K562 (cell line): ENCODE measurements around the gene CHCHD6. TPM values are rescaled to one million over a fixed set of nuclear protein-coding genes. Genes with fewer than 3 reads are reported as not detected.

ENCODE experiments used
- ATAC-seq: fragments of 200-7000 bp; cut with Tn5 transposase; 3 replicates; pipeline ENCODE4 v1.9.1; 2020; ENCODE audit warnings: moderate library complexity
- BruUV-seq: library from RNA; stranded (reverse); fragments of 400-500 nt; replicated peaks from 2 replicates; lab custom pipeline; 2021; lab: Mats Ljungman, UMichigan
- CTCF ChIA-PET: fragments of 300-600 bp; formaldehyde crosslinking; extraction: SDS; loops from one replicate; lab custom pipeline; 2021; ENCODE audit warnings: low intra/inter-chr PET ratio; lab: Yijun Ruan, JAX
- POLR2A ChIA-PET: fragments of 300-600, 350-650 bp; sonication (Branson Sonifier 250); formaldehyde crosslinking; extraction: SDS; loops from one replicate; lab custom pipeline; 2021; ENCODE audit warnings: antibody characterized with exemption, inconsistent platforms; lab: Yijun Ruan, JAX
- DNase-seq, 4 experiments: peaks; one replicate each; pipeline versions ENCODE4 v3.0.0 to v3.0.0-alpha.2; 2011 to 2018; ENCODE audit warnings: low spot score in 3 of 4, mixed read lengths in 3 of 4; ENCODE audit errors: extremely low read depth in 1 of 4
- FAIRE-seq: peaks from 2 replicates; lab custom pipeline; 2011; peaks lifted over from hg19 to GRCh38; lab: Jason Lieb, UNC
- H2AFZ ChIP-seq: 2 replicates; pipeline ENCODE4 v1.6.0; 2011; ENCODE audit warnings: low read depth, low read length, control low read depth, inconsistent platforms
- H3K27ac ChIP-seq: fragments of 200-600 bp; 3 replicates; pipeline ENCODE4 v1.8.0; 2011; ENCODE audit warnings: low read depth, mild to moderate bottlenecking, control low read depth, inconsistent platforms, low read length, moderate library complexity, mixed read lengths; ENCODE audit errors: extremely low read depth
- H3K27me3 ChIP-seq, 2 experiments: fragments of 300-600 bp in 1 of 2; 2 replicates in 1 of 2; 3 replicates in 1 of 2; pipeline versions ENCODE4 v1.6.0 to v1.8.0; 2011; ENCODE audit warnings: inconsistent platforms in 2 of 2, low read length in 2 of 2, mild to moderate bottlenecking in 1 of 2, mixed read lengths in 1 of 2, moderate library complexity in 1 of 2; ENCODE audit not compliant: control insufficient read depth in 2 of 2, insufficient read depth in 2 of 2
- H3K36me3 ChIP-seq: fragments of 300-600 bp; 3 replicates; pipeline ENCODE4 v1.8.0; 2011; ENCODE audit warnings: mild to moderate bottlenecking, low read length, inconsistent platforms; ENCODE audit not compliant: control insufficient read depth, insufficient read depth
- H3K4me1 ChIP-seq, 2 experiments: fragments of 200-600 bp in 1 of 2; replicated peaks in 1 of 2; 2 replicates in 1 of 2; 3 replicates in 1 of 2; pipeline versions ENCODE4 v1.5.1 to v1.8.0; 2011; ENCODE audit warnings: inconsistent platforms in 2 of 2, low read length in 2 of 2, mild to moderate bottlenecking in 1 of 2, mixed read lengths in 1 of 2, moderate library complexity in 1 of 2; ENCODE audit not compliant: control insufficient read depth in 2 of 2, insufficient read depth in 2 of 2
- H3K4me2 ChIP-seq: 2 replicates; pipeline ENCODE4 v1.6.1; 2011; ENCODE audit warnings: low read length, control low read depth, inconsistent platforms, mixed read lengths; ENCODE audit not compliant: insufficient read depth
- H3K4me3 ChIP-seq: fragments of 200-600 bp; sonication (generic), shearing (Covaris generic); 2 replicates; pipeline ENCODE4 v1.5.1; 2016; ENCODE audit warnings: control low read depth, inconsistent platforms
- H3K79me2 ChIP-seq: fragments of 200-600 bp; 3 replicates; pipeline ENCODE4 v1.8.0; 2011; ENCODE audit warnings: low read length, inconsistent platforms; ENCODE audit not compliant: control insufficient read depth, insufficient read depth
- H3K9ac ChIP-seq, 2 experiments: 2 replicates each; pipeline versions ENCODE4 v1.6.0 to v1.6.1; 2011; ENCODE audit warnings: low read depth in 2 of 2, low read length in 2 of 2, control low read depth in 1 of 2, inconsistent platforms in 1 of 2, mild to moderate bottlenecking in 1 of 2, mixed read lengths in 1 of 2; ENCODE audit not compliant: insufficient read depth in 1 of 2
- H3K9me1 ChIP-seq: one replicate; pipeline ENCODE4 v1.6.0; 2011; ENCODE audit warnings: inconsistent platforms, mild to moderate bottlenecking, low read length, moderate library complexity; ENCODE audit not compliant: control insufficient read depth, insufficient read depth
- H3K9me3 ChIP-seq: replicated peaks from 2 replicates; pipeline ENCODE4 v1.5.1; 2011; ENCODE audit warnings: low read depth, low read length, inconsistent platforms; ENCODE audit not compliant: control insufficient read depth, insufficient read depth
- H4K20me1 ChIP-seq: replicated peaks from 2 replicates; pipeline ENCODE4 v1.6.1; 2011; ENCODE audit warnings: low read length, inconsistent platforms, mixed read lengths; ENCODE audit not compliant: control insufficient read depth, insufficient read depth
- BCOR ChIP-seq: fragments of 450-650 bp; IDR thresholded peaks from 2 replicates; pipeline ENCODE4 v1.6.1; 2016
- BRD4 ChIP-seq: fragments of 200-600 bp; sonication (generic); IDR thresholded peaks from 2 replicates; pipeline ENCODE4 v1.6.1; 2017; ENCODE audit warnings: inconsistent platforms
- CBX8 ChIP-seq: fragments of 200-600 bp; sonication (generic); IDR thresholded peaks from 2 replicates; pipeline ENCODE4 v1.6.1; 2012; ENCODE audit warnings: borderline replicate concordance, mixed run types, low read depth, mild to moderate bottlenecking, moderate library complexity, mixed read lengths, low read length, control low read depth, inconsistent platforms; ENCODE audit not compliant: poor library complexity, severe bottlenecking; ENCODE audit errors: extremely low read depth
- CCAR2 ChIP-seq: fragments of 200-400 bp; formaldehyde crosslinking; IDR thresholded peaks from 2 replicates; pipeline ENCODE4 v1.6.1; 2017; ENCODE audit warnings: mild to moderate bottlenecking, low read depth, low read length
- CHCHD3 ChIP-seq: fragments of 250-450 bp; sonication (Bioruptor Pico); IDR thresholded peaks from 2 replicates; pipeline ENCODE4 v2.1.2; 2022; ENCODE audit warnings: mild to moderate bottlenecking
- DDX20 ChIP-seq: fragments of 450-650 bp; IDR thresholded peaks from 2 replicates; pipeline ENCODE4 v1.6.1; 2016; ENCODE audit warnings: missing genetic modification characterization, low read depth, mild to moderate bottlenecking, missing compliant biosample characterization, moderate library complexity
- DNMT1 ChIP-seq: fragments of 450-650 bp; IDR thresholded peaks from 2 replicates; pipeline ENCODE4 v1.6.1; 2016; ENCODE audit warnings: antibody characterized with exemption, mild to moderate bottlenecking
- MCM3 ChIP-seq: fragments of 450-650 bp; IDR thresholded peaks from 2 replicates; pipeline ENCODE4 v1.6.1; 2016
- NR3C1 ChIP-seq: sonication (generic); formaldehyde crosslinking; IDR thresholded peaks from 2 replicates; pipeline ENCODE4 v1.8.1; 2022; ENCODE audit warnings: missing genetic modification reagents
- TGIF2 ChIP-seq: sonication (generic); formaldehyde crosslinking; IDR thresholded peaks from 2 replicates; pipeline ENCODE4 v1.8.1; 2022; ENCODE audit warnings: mild to moderate bottlenecking, missing genetic modification reagents, moderate library complexity
- ZBTB8A ChIP-seq: fragments of 450-650 bp; IDR thresholded peaks from 2 replicates; pipeline ENCODE4 v1.6.1; 2018; ENCODE audit warnings: mild to moderate bottlenecking, moderate library complexity; ENCODE audit not compliant: partially characterized antibody
- ZNF384 ChIP-seq: IDR thresholded peaks from 2 replicates; pipeline ENCODE4 v1.6.1; 2012; ENCODE audit warnings: low read depth, low read length, improper control_type of control experiment
- ZNF778 ChIP-seq: fragments of 450-650 bp; formaldehyde crosslinking; IDR thresholded peaks from 2 replicates; pipeline ENCODE4 v1.4.0; 2020; ENCODE audit warnings: mild to moderate bottlenecking, moderate library complexity
- ZNF785 ChIP-seq: fragments of 250-450 bp; sonication (Bioruptor Pico); IDR thresholded peaks from 2 replicates; pipeline ENCODE4 v1.4.0; 2020; ENCODE audit warnings: mild to moderate bottlenecking
- WGBS: fragments of 100-300 bp; shearing (Covaris generic); methylation state at CpG from one replicate; pipeline ENCODE4 v1.1.6; 2016; ENCODE audit warnings: low coverage, mixed read lengths; ENCODE audit not compliant: insufficient coverage; ENCODE audit errors: missing lambda C conversion rate; 5-methylcytosine and 5-hydroxymethylcytosine counted together
- in situ Hi-C: fragments of 300-500 bp; cut with MboI; formaldehyde crosslinking; loops from 4 replicates; pipeline ENCODE4 v1.15.0; 2018; ENCODE audit warnings: inconsistent platforms, mixed read lengths
- intact Hi-C: fragments of 100-400 bp; cut with micrococcal nuclease; formaldehyde crosslinking; loops from 2 replicates; pipeline ENCODE4 v1.14.2; 2022
- polyA plus RNA-seq, 8 experiments: library from polyadenylated mRNA; depleted of rRNA in 4 of 8; stranded (reverse) in 5 of 8; unstranded in 3 of 8; fragments of >200 nt; fragmentation: Nextera tagmentation in 2 of 8; fragmentation: Illumina TruSeq in 1 of 8; extraction: Ambion mirVana in 2 of 8; extraction: Trizol in 1 of 8; gene quantifications; 2 replicates each; pipeline versions ENCODE4 v1.2.1 to v1.2.3, GENCODE V29; 2011 to 2014; ENCODE audit warnings: inconsistent platforms in 1 of 8, missing spikeins in 1 of 8
- total RNA-seq, 7 experiments: library from RNA; depleted of rRNA in 6 of 7; stranded (reverse); fragments of >200 nt in 6 of 7; fragmentation: Illumina TruSeq in 2 of 7; extraction: Trizol in 2 of 7; gene quantifications; 2 replicates each; pipeline versions ENCODE4 v1.2.1 to v1.2.3, GENCODE V29; 2011 to 2021; ENCODE audit warnings: low replicate concordance in 1 of 7
- TF ChIP-seq, protein P1 (sequence below): fragments of 450-650 bp; formaldehyde crosslinking; IDR thresholded peaks from 2 replicates; pipeline ENCODE4 v1.4.0; 2020; ENCODE audit warnings: mild to moderate bottlenecking, moderate library complexity

Gene CHCHD6
- total and polyA plus RNA-seq, 9 of the 15 experiments (the other 6 are each of a cell fraction or from before 2014, with no cell fraction given), result 4.6 to 18.6 (median 10.9) TPM

DNA sequence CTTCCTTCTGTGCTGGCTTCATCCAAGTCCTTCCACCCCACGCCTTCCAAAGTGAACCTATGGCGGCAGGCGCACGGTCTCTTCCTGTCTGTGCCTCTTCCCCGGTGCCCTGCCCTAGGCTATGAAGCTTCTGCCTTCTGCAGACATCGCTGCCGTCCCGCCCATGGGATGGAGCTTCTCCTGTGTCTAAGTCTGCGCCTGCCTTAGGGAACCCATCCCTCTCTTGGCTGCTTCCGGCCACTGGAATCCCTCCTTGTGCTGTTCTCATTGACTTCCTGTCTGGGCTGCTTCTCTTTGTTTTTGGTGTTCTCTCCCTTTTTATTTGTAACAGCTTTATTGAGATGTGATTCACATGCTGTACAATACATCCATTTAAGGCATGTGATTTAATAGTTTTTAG lies 17.2 kb downstream of the CHCHD6 start:
- no peak for FAIRE-seq
- TF ChIP-seq BCOR, result no peak
- TF ChIP-seq MCM3, result no peak
- TF ChIP-seq, protein P1, sequence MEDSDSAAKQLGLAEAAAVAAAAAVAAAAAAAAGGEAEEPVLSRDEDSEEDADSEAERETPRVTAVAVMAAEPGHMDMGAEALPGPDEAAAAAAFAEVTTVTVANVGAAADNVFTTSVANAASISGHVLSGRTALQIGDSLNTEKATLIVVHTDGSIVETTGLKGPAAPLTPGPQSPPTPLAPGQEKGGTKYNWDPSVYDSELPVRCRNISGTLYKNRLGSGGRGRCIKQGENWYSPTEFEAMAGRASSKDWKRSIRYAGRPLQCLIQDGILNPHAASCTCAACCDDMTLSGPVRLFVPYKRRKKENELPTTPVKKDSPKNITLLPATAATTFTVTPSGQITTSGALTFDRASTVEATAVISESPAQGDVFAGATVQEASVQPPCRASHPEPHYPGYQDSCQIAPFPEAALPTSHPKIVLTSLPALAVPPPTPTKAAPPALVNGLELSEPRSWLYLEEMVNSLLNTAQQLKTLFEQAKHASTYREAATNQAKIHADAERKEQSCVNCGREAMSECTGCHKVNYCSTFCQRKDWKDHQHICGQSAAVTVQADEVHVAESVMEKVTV (CRISPR knock-in tag), result no peak
- TF ChIP-seq BRD4, result no peak
- no peaks in the 10 kb centered on the region for H3K9me1 ChIP-seq
- 53% methylated on average over 5 of the region's 10 CpGs for WGBS
- peaks cover 5% of the 10 kb centered on the region; the same call in 1 of the 2 replicates for H4K20me1 ChIP-seq
- H3K4me1 ChIP-seq, result no peaks in the 10 kb centered on the region
- no peak overlapping the region for H2AFZ ChIP-seq
- no peak overlapping the region for H3K9ac ChIP-seq
- BruUV-seq, result no TSS peak
- no peaks in the 10 kb centered on the region for H3K36me3 ChIP-seq
- ATAC-seq, result no peak
- H3K79me2 ChIP-seq, result no peaks in the 10 kb centered on the region
- no peak overlapping the region for H3K27ac ChIP-seq
- no peak for DNase-seq
- intact Hi-C loops, result no loop called here
- no peaks in the 10 kb centered on the region for H3K9me3 ChIP-seq
- no peak overlapping the region for H3K4me3 ChIP-seq
- CTCF ChIA-PET, result no interaction called here
- in situ Hi-C loops, result no loop called here
- no peaks in the 10 kb centered on the region for H3K27me3 ChIP-seq
- no peak overlapping the region for H3K4me2 ChIP-seq
- POLR2A ChIA-PET, result no interaction called here

DNA sequence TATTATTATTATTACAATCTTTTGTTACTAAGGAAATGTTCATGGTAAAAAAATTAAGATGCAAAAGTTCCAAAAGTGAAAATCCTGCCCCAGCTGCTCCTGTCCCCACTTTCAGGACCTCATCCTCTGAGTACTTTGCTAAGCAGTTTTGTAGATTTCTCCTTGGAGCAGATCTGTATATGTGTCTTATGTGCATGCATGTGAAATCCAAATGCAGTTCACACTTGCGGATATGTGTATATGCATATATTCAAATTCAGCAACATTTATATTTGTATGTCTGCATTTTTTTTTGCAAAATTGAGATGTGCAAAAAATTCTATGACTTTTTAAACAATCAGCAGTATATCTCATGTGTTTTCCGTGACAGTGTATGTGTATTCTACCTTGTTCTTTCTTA lies 19.2 kb downstream of the CHCHD6 start:
- POLR2A ChIA-PET, result no interaction called here
- no TSS peak for BruUV-seq
- Histone ChIP-seq H3K27ac (no peak overlapping the region), H3K79me2 (no peaks in the 10 kb centered on the region), H3K9me1 (no peaks in the 10 kb centered on the region), H4K20me1 (0 out of 2 replicates have a peak, but pooled peaks cover 4% of the 10 kb centered on the region), H3K36me3 (no peaks in the 10 kb centered on the region), H3K4me2 (no peak overlapping the region), H3K4me1 (no peaks in the 10 kb centered on the region), H3K9ac (no peak overlapping the region), H3K4me3 (no peak overlapping the region), H2AFZ (no peak overlapping the region), H3K27me3 (no peaks in the 10 kb centered on the region), H3K9me3 (no peaks in the 10 kb centered on the region)
- intact Hi-C loops, result no loop called here
- WGBS, result 86% methylated on average over 2 of the region's 2 CpGs
- no peak for ATAC-seq
- CTCF ChIA-PET, result no interaction called here
- DNase-seq, result no peak
- FAIRE-seq, result no peak
- in situ Hi-C loops, result no loop called here
- TF ChIP-seq ZNF384, result no peak
- no peak for TF ChIP-seq CHCHD3 (CRISPR knock-in tag)
- TF ChIP-seq DDX20 (tag), result no peak
- TF ChIP-seq ZBTB8A, result no peak
- TF ChIP-seq CBX8, result no peak
- TF ChIP-seq CCAR2, result no peak
- no peak for TF ChIP-seq DNMT1
- no peak for TF ChIP-seq ZNF778 (CRISPR knock-in tag)
- TF ChIP-seq NR3C1, result no peak
- TF ChIP-seq ZNF785 (CRISPR knock-in tag), result no peak
- TF ChIP-seq TGIF2 (CRISPR knock-in tag), result no peak
